ENCODE measurements around the gene NUP107.

NUP107 gene

GRCh38 chr12:68776976-68777610, 90.3 kb downstream of the NUP107 start:
- FAIRE-seq, result no peak

DNA sequence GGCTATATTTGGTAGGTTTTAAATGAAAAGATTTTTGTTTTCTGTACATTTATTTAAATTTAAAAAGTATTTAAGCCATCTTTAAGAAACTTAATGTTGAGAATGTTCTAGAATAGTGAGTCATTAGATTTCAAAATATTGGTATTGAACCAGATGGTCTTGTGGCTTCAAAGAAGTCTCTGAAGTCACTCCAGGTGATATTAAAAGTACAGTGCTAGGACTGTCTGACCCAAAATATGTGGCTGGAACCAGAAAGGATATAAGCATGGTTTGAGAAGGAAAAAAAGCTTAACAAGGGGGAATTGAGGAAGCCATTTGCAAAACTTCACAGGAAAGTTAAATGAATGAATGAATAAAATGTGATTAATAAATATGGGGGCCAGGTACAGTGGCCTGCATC, 92.5 kb downstream of the NUP107 start:
- no peak for FAIRE-seq

GRCh38 chr12:68780731-68781130, 94.0 kb downstream of the NUP107 start:
- no peak for FAIRE-seq

- no peak for FAIRE-seq
Measured at GRCh38 chr12:68781728-68782127, 95.0 kb downstream of the NUP107 start.

DNA sequence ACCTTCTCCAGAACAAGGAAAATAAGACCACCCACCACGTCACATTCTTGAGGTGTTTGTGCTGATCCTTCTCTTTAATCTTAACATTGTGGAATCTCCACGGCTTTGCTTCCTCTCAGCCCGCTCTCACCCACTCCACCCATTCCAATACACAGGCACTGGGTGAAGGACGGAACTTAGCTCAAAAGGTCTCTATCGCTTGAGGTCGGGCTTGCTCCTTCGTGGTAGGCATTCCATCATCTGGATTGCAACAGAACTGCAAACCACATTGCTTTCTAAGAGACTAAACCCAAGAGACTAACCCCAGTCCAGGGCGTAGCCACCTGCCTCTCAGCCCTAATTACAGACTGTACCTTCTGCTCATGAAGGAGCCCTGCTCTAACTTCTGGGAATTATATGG, 97.2 kb downstream of the NUP107 start:
- FAIRE-seq, result no peak

- FAIRE-seq, result no peak
Measured at GRCh38 chr12:68785358-68785757, 98.6 kb downstream of the NUP107 start.

- FAIRE-seq, result no peak
Measured at GRCh38 chr12:68785823-68786222, 99.0 kb downstream of the NUP107 start.

- no peak for FAIRE-seq
Measured at GRCh38 chr12:68786929-68787328, 100.2 kb downstream of the NUP107 start.

GRCh38 chr12:68788554-68789143, 101.9 kb downstream of the NUP107 start:
- FAIRE-seq, result no peak

DNA sequence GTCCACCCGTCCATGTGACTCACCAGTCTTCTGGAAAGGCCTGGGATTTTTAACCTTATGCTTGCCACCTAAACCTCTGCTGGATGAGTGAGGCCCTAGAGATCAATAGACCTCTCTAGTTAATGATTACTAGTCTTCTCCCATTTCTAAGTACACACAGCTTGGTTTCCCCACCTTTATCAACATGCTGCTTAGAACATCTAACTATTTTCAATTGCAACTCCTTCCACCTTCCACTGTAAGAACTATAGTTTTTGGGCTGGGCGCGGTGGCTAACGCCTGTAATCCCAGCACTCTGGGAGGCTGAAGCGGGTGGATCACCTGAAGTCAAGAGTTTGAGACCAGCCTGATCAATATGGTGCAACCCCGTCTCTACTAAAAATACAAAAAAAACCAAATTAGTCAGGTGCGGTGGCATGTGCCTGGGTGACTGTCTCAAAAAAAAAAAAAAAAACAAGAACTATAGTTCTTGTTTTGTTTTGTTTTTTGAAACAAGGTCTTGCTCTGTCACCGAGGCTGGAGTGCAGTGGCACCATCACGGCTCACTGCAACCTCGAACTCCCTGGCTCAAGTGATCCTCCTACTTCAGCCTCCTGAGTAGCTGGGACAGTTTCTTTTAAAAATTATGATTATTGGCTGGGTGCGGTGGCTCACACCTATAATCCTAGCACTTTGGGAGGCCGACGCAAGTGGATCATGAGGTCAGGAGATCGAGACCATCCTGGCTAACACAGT, 102.5 kb downstream of the NUP107 start:
- FAIRE-seq, result no peak

DNA sequence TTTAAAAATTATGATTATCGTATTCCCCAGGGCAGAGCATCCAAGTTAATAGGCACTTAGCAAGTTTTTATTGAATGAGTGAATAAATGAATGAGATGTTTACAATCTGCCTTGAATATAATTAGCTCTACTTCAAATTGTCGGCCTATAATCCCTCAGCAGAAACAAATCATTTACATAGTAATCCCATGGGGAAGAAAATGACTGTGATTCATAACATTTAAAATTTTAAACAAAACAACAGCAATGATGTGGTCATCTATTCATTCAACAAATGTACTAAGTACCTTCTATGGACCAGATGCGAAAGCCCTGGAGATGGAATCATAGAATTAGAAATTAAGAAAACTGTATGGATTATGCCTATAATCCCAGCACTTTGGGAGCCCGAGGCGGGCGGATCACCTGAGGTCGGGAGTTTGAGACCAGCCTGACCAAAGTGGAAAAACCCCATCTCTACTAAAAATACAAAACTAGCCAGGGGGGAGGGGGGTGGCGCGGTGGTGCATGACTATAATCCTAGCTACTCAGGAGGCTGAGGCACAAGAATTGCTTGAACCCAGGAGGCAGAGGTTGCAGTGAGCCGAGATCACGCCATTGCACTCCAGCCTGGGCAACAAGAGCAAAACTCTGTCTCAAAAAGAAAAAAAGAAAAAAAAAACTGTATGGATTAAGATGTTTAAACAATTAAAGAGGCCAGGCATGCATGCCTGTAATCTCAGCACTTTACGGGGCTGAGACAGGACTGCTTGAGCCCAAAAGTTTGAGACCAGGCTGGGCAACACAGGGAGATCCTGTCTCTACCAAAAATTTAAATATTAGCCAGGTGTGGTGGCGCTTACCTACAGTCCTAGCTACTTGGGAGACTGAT, 103.5 kb downstream of the NUP107 start:
- no peak for FAIRE-seq

DNA sequence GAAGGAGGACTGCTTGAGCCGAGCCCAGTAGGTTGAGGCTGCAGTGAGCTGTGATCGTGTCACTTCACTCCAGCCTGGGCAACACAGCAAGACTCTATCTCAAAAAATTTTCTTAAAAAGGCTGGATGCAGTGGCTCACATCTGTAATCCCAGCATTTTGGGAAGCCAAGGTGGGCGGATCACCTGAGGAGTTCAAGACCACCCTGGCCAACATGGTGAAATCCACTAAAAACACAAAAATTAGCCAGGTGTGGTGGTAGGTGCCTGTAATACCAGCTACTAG, 104.1 kb downstream of the NUP107 start:
- FAIRE-seq, result no peak

- FAIRE-seq, result no peak
Measured at GRCh38 chr12:68791897-68792481, 105.2 kb downstream of the NUP107 start.

GRCh38 chr12:68792952-68793351, 106.2 kb downstream of the NUP107 start:
- FAIRE-seq, result no peak

GRCh38 chr12:68793436-68793835, 106.7 kb downstream of the NUP107 start:
- no peak for FAIRE-seq

GRCh38 chr12:68793975-68794652, 107.3 kb downstream of the NUP107 start:
- FAIRE-seq, result no peak

- no peak for FAIRE-seq
Measured at GRCh38 chr12:68794653-68795251, 108.0 kb downstream of the NUP107 start.

All from islet of Langerhans (tissue), 1 donor.